MM.1S (cell line): ENCODE results near the gene SRRD.

Source experiments
- CTCF ChIP-seq: fragments of 300-600 bp; sonication (generic); IDR thresholded peaks from 2 replicates; pipeline ENCODE4 v1.5.1; 2016; ENCODE audit warnings: antibody characterized with exemption, low read length, mixed read lengths
- EZH2 ChIP-seq: fragments of 300-600 bp; sonication (generic); optimal IDR thresholded peaks from 2 replicates; pipeline ENCODE3; 2017; ENCODE audit warnings: low read depth, mild to moderate bottlenecking, antibody characterized with exemption, low read length, mixed read lengths
- EZH2phosphoT487 ChIP-seq: fragments of 300-600 bp; sonication (generic); IDR thresholded peaks from 2 replicates; pipeline ENCODE4 v1.6.1; 2018; ENCODE audit warnings: antibody characterized with exemption, low read length

- TF ChIP-seq EZH2 = no peak
- no peak for TF ChIP-seq CTCF
- TF ChIP-seq EZH2phosphoT487 = no peak
Observed at GRCh38 chr22:26527167-26527566, 43.5 kb downstream of the SRRD start.
